Measurements from ENCODE around the gene CACNA2D3.

GRCh38 chr3:54324103-54324502, 201.8 kb downstream of the CACNA2D3 start:
- TF ChIP-seq CTCF (IDR thresholded peaks at IDR 0.05; ENCODE audit: insufficient read depth, low read depth, low read length) (no peak), EZH2 (IDR thresholded peaks at IDR 0.05; ENCODE audit: insufficient read depth, low read length) (no peak)
